K562 (cell line): ENCODE data around the gene GPR142. TPM values are rescaled to one million over a fixed set of nuclear protein-coding genes. Genes with fewer than 3 reads are reported as not detected.

Experiments
- ATAC-seq: fragments of 200-7000 bp; cut with Tn5 transposase; 3 replicates; pipeline ENCODE4 v1.9.1; 2020; ENCODE audit warnings: moderate library complexity
- BruUV-seq: library from RNA; stranded (reverse); fragments of 400-500 nt; replicated peaks from 2 replicates; lab custom pipeline; 2021; lab: Mats Ljungman, UMichigan
- CTCF ChIA-PET: fragments of 300-600 bp; formaldehyde crosslinking; extraction: SDS; loops from one replicate; lab custom pipeline; 2021; ENCODE audit warnings: low intra/inter-chr PET ratio; lab: Yijun Ruan, JAX
- POLR2A ChIA-PET: fragments of 300-600, 350-650 bp; sonication (Branson Sonifier 250); formaldehyde crosslinking; extraction: SDS; loops from one replicate; lab custom pipeline; 2021; ENCODE audit warnings: antibody characterized with exemption, inconsistent platforms; lab: Yijun Ruan, JAX
- DNase-seq, 4 experiments: peaks; one replicate each; pipeline versions ENCODE4 v3.0.0 to v3.0.0-alpha.2; 2011 to 2018; ENCODE audit warnings: low spot score in 3 of 4, mixed read lengths in 3 of 4; ENCODE audit errors: extremely low read depth in 1 of 4
- FAIRE-seq: peaks from 2 replicates; lab custom pipeline; 2011; peaks lifted over from hg19 to GRCh38; lab: Jason Lieb, UNC
- H2AFZ ChIP-seq: 2 replicates; pipeline ENCODE4 v1.6.0; 2011; ENCODE audit warnings: low read depth, low read length, control low read depth, inconsistent platforms
- H3K27ac ChIP-seq: fragments of 200-600 bp; 3 replicates; pipeline ENCODE4 v1.8.0; 2011; ENCODE audit warnings: low read depth, mild to moderate bottlenecking, control low read depth, inconsistent platforms, low read length, moderate library complexity, mixed read lengths; ENCODE audit errors: extremely low read depth
- H3K27me3 ChIP-seq, 2 experiments: fragments of 300-600 bp in 1 of 2; 2 replicates in 1 of 2; 3 replicates in 1 of 2; pipeline versions ENCODE4 v1.6.0 to v1.8.0; 2011; ENCODE audit warnings: inconsistent platforms in 2 of 2, low read length in 2 of 2, mild to moderate bottlenecking in 1 of 2, mixed read lengths in 1 of 2, moderate library complexity in 1 of 2; ENCODE audit not compliant: control insufficient read depth in 2 of 2, insufficient read depth in 2 of 2
- H3K36me3 ChIP-seq: fragments of 300-600 bp; 3 replicates; pipeline ENCODE4 v1.8.0; 2011; ENCODE audit warnings: mild to moderate bottlenecking, low read length, inconsistent platforms; ENCODE audit not compliant: control insufficient read depth, insufficient read depth
- H3K4me1 ChIP-seq, 2 experiments: fragments of 200-600 bp in 1 of 2; replicated peaks in 1 of 2; 2 replicates in 1 of 2; 3 replicates in 1 of 2; pipeline versions ENCODE4 v1.5.1 to v1.8.0; 2011; ENCODE audit warnings: inconsistent platforms in 2 of 2, low read length in 2 of 2, mild to moderate bottlenecking in 1 of 2, mixed read lengths in 1 of 2, moderate library complexity in 1 of 2; ENCODE audit not compliant: control insufficient read depth in 2 of 2, insufficient read depth in 2 of 2
- H3K4me2 ChIP-seq: 2 replicates; pipeline ENCODE4 v1.6.1; 2011; ENCODE audit warnings: low read length, control low read depth, inconsistent platforms, mixed read lengths; ENCODE audit not compliant: insufficient read depth
- H3K4me3 ChIP-seq: fragments of 200-600 bp; sonication (generic), shearing (Covaris generic); 2 replicates; pipeline ENCODE4 v1.5.1; 2016; ENCODE audit warnings: control low read depth, inconsistent platforms
- H3K79me2 ChIP-seq: fragments of 200-600 bp; 3 replicates; pipeline ENCODE4 v1.8.0; 2011; ENCODE audit warnings: low read length, inconsistent platforms; ENCODE audit not compliant: control insufficient read depth, insufficient read depth
- H3K9ac ChIP-seq, 2 experiments: 2 replicates each; pipeline versions ENCODE4 v1.6.0 to v1.6.1; 2011; ENCODE audit warnings: low read depth in 2 of 2, low read length in 2 of 2, control low read depth in 1 of 2, inconsistent platforms in 1 of 2, mild to moderate bottlenecking in 1 of 2, mixed read lengths in 1 of 2; ENCODE audit not compliant: insufficient read depth in 1 of 2
- H3K9me1 ChIP-seq: one replicate; pipeline ENCODE4 v1.6.0; 2011; ENCODE audit warnings: inconsistent platforms, mild to moderate bottlenecking, low read length, moderate library complexity; ENCODE audit not compliant: control insufficient read depth, insufficient read depth
- H3K9me3 ChIP-seq: replicated peaks from 2 replicates; pipeline ENCODE4 v1.5.1; 2011; ENCODE audit warnings: low read depth, low read length, inconsistent platforms; ENCODE audit not compliant: control insufficient read depth, insufficient read depth
- H4K20me1 ChIP-seq: replicated peaks from 2 replicates; pipeline ENCODE4 v1.6.1; 2011; ENCODE audit warnings: low read length, inconsistent platforms, mixed read lengths; ENCODE audit not compliant: control insufficient read depth, insufficient read depth
- GTF2F1 ChIP-seq: IDR thresholded peaks from 2 replicates; pipeline ENCODE4 v1.6.1; 2011; ENCODE audit warnings: low read depth, low read length, improper control_type of control experiment
- RAD51 ChIP-seq: fragments of 450-650 bp; IDR thresholded peaks from 2 replicates; pipeline ENCODE4 v1.7.1; 2016; ENCODE audit warnings: low read depth, mild to moderate bottlenecking, borderline replicate concordance
- ZBTB2 ChIP-seq: fragments of 450-650 bp; IDR thresholded peaks from 2 replicates; pipeline ENCODE4 v1.6.1; 2016; ENCODE audit warnings: antibody characterized with exemption
- ZFX ChIP-seq: sonication (generic); formaldehyde crosslinking; IDR thresholded peaks from 2 replicates; pipeline ENCODE4 v1.8.0; 2022; ENCODE audit warnings: mild to moderate bottlenecking, missing genetic modification reagents, moderate library complexity
- WGBS: fragments of 100-300 bp; shearing (Covaris generic); methylation state at CpG from one replicate; pipeline ENCODE4 v1.1.6; 2016; ENCODE audit warnings: low coverage, mixed read lengths; ENCODE audit not compliant: insufficient coverage; ENCODE audit errors: missing lambda C conversion rate; 5-methylcytosine and 5-hydroxymethylcytosine counted together
- in situ Hi-C: fragments of 300-500 bp; cut with MboI; formaldehyde crosslinking; loops from 4 replicates; pipeline ENCODE4 v1.15.0; 2018; ENCODE audit warnings: inconsistent platforms, mixed read lengths
- intact Hi-C: fragments of 100-400 bp; cut with micrococcal nuclease; formaldehyde crosslinking; loops from 2 replicates; pipeline ENCODE4 v1.14.2; 2022
- polyA plus RNA-seq, 8 experiments: library from polyadenylated mRNA; depleted of rRNA in 4 of 8; stranded (reverse) in 5 of 8; unstranded in 3 of 8; fragments of >200 nt; fragmentation: Nextera tagmentation in 2 of 8; fragmentation: Illumina TruSeq in 1 of 8; extraction: Ambion mirVana in 2 of 8; extraction: Trizol in 1 of 8; gene quantifications; 2 replicates each; pipeline versions ENCODE4 v1.2.1 to v1.2.3, GENCODE V29; 2011 to 2014; ENCODE audit warnings: inconsistent platforms in 1 of 8, missing spikeins in 1 of 8
- total RNA-seq, 7 experiments: library from RNA; depleted of rRNA in 6 of 7; stranded (reverse); fragments of >200 nt in 6 of 7; fragmentation: Illumina TruSeq in 2 of 7; extraction: Trizol in 2 of 7; gene quantifications; 2 replicates each; pipeline versions ENCODE4 v1.2.1 to v1.2.3, GENCODE V29; 2011 to 2021; ENCODE audit warnings: low replicate concordance in 1 of 7

Gene GPR142
- total and polyA plus RNA-seq, 9 of the 15 experiments (the other 6 are each of a cell fraction or from before 2014, with no cell fraction given) = not detected

GRCh38 chr17:74389084-74389753, 21.9 kb downstream of the GPR142 start:
- CTCF ChIA-PET = no interaction called here
- H3K9me3 ChIP-seq = no peaks in the 10 kb centered on the region; the same call in 1 of the 2 replicates
- H4K20me1 ChIP-seq = no peaks in the 10 kb centered on the region
- 1% methylated on average over 11 of the region's 12 CpGs for WGBS
- H3K9ac ChIP-seq = no peak overlapping the region
- H3K36me3 ChIP-seq = no peaks in the 10 kb centered on the region
- no peaks in the 10 kb centered on the region for H3K79me2 ChIP-seq
- DNase-seq = no peak
- H2AFZ ChIP-seq = no peak overlapping the region
- TF ChIP-seq ZBTB2 (no peak), RAD51 (no peak), GTF2F1 (no peak), ZFX (CRISPR knock-in tag) (no peak)
- no peak overlapping the region for H3K27ac ChIP-seq
- intact Hi-C loops (no loop called here), in situ Hi-C loops (no loop called here)
- no peak for ATAC-seq
- H3K4me2 ChIP-seq = no peak overlapping the region
- POLR2A ChIA-PET = interaction anchor here (0.6 to 0.9 kb wide), 2 partner anchors 17 to 492 kb away, joined by 3 to 4 read pairs; no protein-coding TSS in a partner anchor
- FAIRE-seq = no peak
- no TSS peak for BruUV-seq
- H3K4me1 ChIP-seq = no peaks in the 10 kb centered on the region; a peak in 2 of 5 replicates
- H3K27me3 ChIP-seq = peaks cover 26 to 38% of the 10 kb centered on the region in 2 experiments; a peak in 4 of 5 replicates
- no peak overlapping the region for H3K4me3 ChIP-seq
- H3K9me1 ChIP-seq = no peaks in the 10 kb centered on the region
